NCI-H128 (cell line): ENCODE results near the gene SH2B3.

ENCODE experiments used
- DNase-seq: peaks from one replicate; lab custom pipeline; 2025; ENCODE audit not compliant: unreplicated experiment; lab: John Stamatoyannopoulos, UW

The SH2B3 gene

GRCh38 chr12:111426344-111427185 lies 20.8 kb downstream of the SH2B3 start:
- DNase-seq: no peak

- DNase-seq: no peak
Measured at GRCh38 chr12:111427417-111428074, 21.8 kb downstream of the SH2B3 start.

- DNase-seq: no peak
Measured at GRCh38 chr12:111428081-111428727, 22.5 kb downstream of the SH2B3 start.

GRCh38 chr12:111428728-111429175 lies 23.0 kb downstream of the SH2B3 start:
- no peak for DNase-seq

GRCh38 chr12:111429828-111430432 lies 24.2 kb downstream of the SH2B3 start:
- no peak for DNase-seq

- no peak for DNase-seq
Measured at GRCh38 chr12:111430433-111431353, 25.0 kb downstream of the SH2B3 start.

GRCh38 chr12:111431772-111432171 lies 26.0 kb downstream of the SH2B3 start:
- no peak for DNase-seq

- DNase-seq: no peak
Measured at GRCh38 chr12:111434049-111434448, 28.3 kb downstream of the SH2B3 start.

- no peak for DNase-seq
Measured at GRCh38 chr12:111434680-111435338, 29.1 kb downstream of the SH2B3 start.

GRCh38 chr12:111435661-111436201 lies 30.0 kb downstream of the SH2B3 start:
- no peak for DNase-seq

- no peak for DNase-seq
Measured at GRCh38 chr12:111436266-111436665, 30.5 kb downstream of the SH2B3 start.

- no peak for DNase-seq
Measured at GRCh38 chr12:111436811-111437210, 31.1 kb downstream of the SH2B3 start.

- no peak for DNase-seq
Measured at GRCh38 chr12:111437816-111438454, 32.2 kb downstream of the SH2B3 start.

GRCh38 chr12:111438481-111438880 lies 32.8 kb downstream of the SH2B3 start:
- DNase-seq: no peak

- no peak for DNase-seq
Measured at GRCh38 chr12:111439657-111440151, 34.0 kb downstream of the SH2B3 start.

- no peak for DNase-seq
Measured at GRCh38 chr12:111440152-111440551, 34.4 kb downstream of the SH2B3 start.

GRCh38 chr12:111440631-111441030 lies 34.9 kb downstream of the SH2B3 start:
- no peak for DNase-seq

- no peak for DNase-seq
Measured at GRCh38 chr12:111441107-111441928, 35.6 kb downstream of the SH2B3 start.
